Measurements from ENCODE around the gene MMGT1.
A peak's percentile ranks its signal among the peaks of the same experiment; 100 is the strongest.

Gene MMGT1

GRCh38 chrX:135973548-135974278 is at the start of gene MMGT1:
TSS of gene MMGT1 (minus strand) at chrX:135973988. CDS start at chrX:135973675, 313 bp downstream.
- peak within 1 kb of the TSS; percentile 77 for H3K4me3 ChIP-seq (ENCODE audit: low read depth, low read length)
- TF ChIP-seq CTCF (IDR thresholded peaks at IDR 0.05; ENCODE audit: low read depth, low read length) = no peak

- TF ChIP-seq CTCF (IDR thresholded peaks at IDR 0.05; ENCODE audit: low read depth, low read length) = no peak
- no peak overlapping the region for H3K4me3 ChIP-seq (ENCODE audit: low read depth, low read length)
Observed at GRCh38 chrX:136021903-136022302, 48.1 kb upstream of the MMGT1 start.

- no peak overlapping the region for H3K4me3 ChIP-seq (ENCODE audit: low read depth, low read length)
- TF ChIP-seq CTCF (IDR thresholded peaks at IDR 0.05; ENCODE audit: low read depth, low read length) = no peak
Observed at GRCh38 chrX:136021160-136021559, 47.4 kb upstream of the MMGT1 start.

GRCh38 chrX:136019226-136019625 is 45.4 kb upstream of the MMGT1 start:
- TF ChIP-seq CTCF (IDR thresholded peaks at IDR 0.05; ENCODE audit: low read depth, low read length) = no peak
- no peak overlapping the region for H3K4me3 ChIP-seq (ENCODE audit: low read depth, low read length)

GRCh38 chrX:136016881-136017280 is 43.1 kb upstream of the MMGT1 start:
- H3K4me3 ChIP-seq (ENCODE audit: low read depth, low read length) = no peak overlapping the region
- no peak for TF ChIP-seq CTCF (IDR thresholded peaks at IDR 0.05; ENCODE audit: low read depth, low read length)

- H3K4me3 ChIP-seq (ENCODE audit: low read depth, low read length) = no peak overlapping the region
- TF ChIP-seq CTCF (IDR thresholded peaks at IDR 0.05; ENCODE audit: low read depth, low read length) = no peak
Observed at GRCh38 chrX:136015016-136015415, 41.2 kb upstream of the MMGT1 start.

- H3K4me3 ChIP-seq (ENCODE audit: low read depth, low read length) = no peak overlapping the region
- TF ChIP-seq CTCF (IDR thresholded peaks at IDR 0.05; ENCODE audit: low read depth, low read length) = no peak
Observed at GRCh38 chrX:135988245-135988644, 14.5 kb upstream of the MMGT1 start.
